T-helper 17 cell (primary cell): ENCODE measurements around the gene PCDHGA11. TPM values are rescaled to one million over a fixed set of nuclear protein-coding genes. Genes with fewer than 3 reads are reported as not detected.
"Not testable (repeated sequence)": the region's sequence is repeated elsewhere in the genome, so short reads cannot be mapped to it uniquely, and the experiment has no call there.

ENCODE experiments used
- ATAC-seq: fragments of 150-1000 bp; cut with Tn5 transposase; 2 replicates; pipeline ENCODE4 v1.10.0; 2021; ENCODE audit warnings: mild to moderate bottlenecking, moderate library complexity
- DNase-seq, 3 donors: peaks; one replicate each; pipeline versions ENCODE4 v3.0.0 to v3.0.0-alpha.2; 2020 to 2021
- H3K9me3 ChIP-seq: one replicate; pipeline ENCODE4 v1.7.0; 2013; ENCODE audit warnings: low read length, mild to moderate bottlenecking; ENCODE audit not compliant: control insufficient read depth, poor library complexity, severe bottlenecking
- H3K27ac Mint-ChIP-seq: one replicate; pipeline ENCODE4 v1.8.0; 2022; ENCODE audit warnings: mild to moderate bottlenecking, moderate library complexity, mixed read lengths
- H3K27me3 Mint-ChIP-seq: one replicate; pipeline ENCODE4 v1.8.0; 2022; ENCODE audit warnings: mixed read lengths
- H3K36me3 Mint-ChIP-seq: one replicate; pipeline ENCODE4 v1.8.0; 2022; ENCODE audit warnings: low read depth, mixed read lengths
- H3K4me1 Mint-ChIP-seq: one replicate; pipeline ENCODE4 v1.8.0; 2022; ENCODE audit warnings: mild to moderate bottlenecking, mixed read lengths
- H3K4me3 Mint-ChIP-seq: one replicate; pipeline ENCODE4 v1.8.0; 2022; ENCODE audit warnings: mild to moderate bottlenecking, moderate library complexity, mixed read lengths
- total RNA-seq, 4 donors: library from RNA in 2 of 4; stranded (reverse) in 2 of 4; gene quantifications; one replicate each; pipeline ENCODE4 v1.2.3 and lab custom pipeline; 2022 to 2026

PCDHGA11 gene
- total RNA-seq, 2 donors from 2014 or later: not detected

- Mint-ChIP-seq H3K27me3 (peaks cover 58% of the 10 kb centered on the region), H3K27ac (peak within 1 kb of the TSS; percentile 8)
Measured at GRCh38 chr5:141430332-141431113, 9.7 kb downstream of the PCDHGA11 start, which contains the start of gene PCDHGA12. Gene PCDHGA12 (plus strand): TSS chr5:141430507. CDS start chr5:141430760, 253 bp downstream.

GRCh38 chr5:141431286-141431685 lies 10.4 kb downstream of the PCDHGA11 start:
- peaks cover 53% of the 10 kb centered on the region for H3K27me3 Mint-ChIP-seq
- H3K4me3 Mint-ChIP-seq: no peak overlapping the region
- peaks cover 8% of the 10 kb centered on the region for H3K9me3 ChIP-seq
- H3K4me1 Mint-ChIP-seq: no peaks in the 10 kb centered on the region
- no peak for ATAC-seq
- DNase-seq: no peak
- H3K27ac Mint-ChIP-seq: peak overlapping the region; percentile 8
- peaks cover 4% of the 10 kb centered on the region for H3K36me3 Mint-ChIP-seq

More at GRCh38 chr5:141430332-141431113, 9.7 kb downstream of the PCDHGA11 start, which contains the start of gene PCDHGA12:
- Mint-ChIP-seq H3K36me3 (peaks cover 4% of the 10 kb centered on the region), H3K4me3 (peak within 1 kb of the TSS; percentile 67), H3K4me1 (no peaks in the 10 kb centered on the region)
- peaks cover 8% of the 10 kb centered on the region for H3K9me3 ChIP-seq
- no peak for DNase-seq
- peak; percentile 37 for ATAC-seq

- Mint-ChIP-seq H3K27me3 (peaks cover 51% of the 10 kb centered on the region), H3K27ac (peak overlapping the region; percentile 8), H3K4me3 (peak overlapping the region; percentile 10)
- H3K9me3 ChIP-seq, DNase-seq, ATAC-seq, H3K36me3 Mint-ChIP-seq, H3K4me1 Mint-ChIP-seq: not testable (repeated sequence)
Measured at GRCh38 chr5:141432308-141432707, 11.5 kb downstream of the PCDHGA11 start.

- DNase-seq, ATAC-seq, H3K4me1 Mint-ChIP-seq, H3K27ac Mint-ChIP-seq, H3K9me3 ChIP-seq, H3K36me3 Mint-ChIP-seq: not testable (repeated sequence)
- Mint-ChIP-seq H3K27me3 (peaks cover 52% of the 10 kb centered on the region), H3K4me3 (peak overlapping the region; percentile 2)
Measured at GRCh38 chr5:141432726-141433125, 11.9 kb downstream of the PCDHGA11 start.

GRCh38 chr5:141434006-141434405 lies 13.2 kb downstream of the PCDHGA11 start:
- no peak for DNase-seq
- ATAC-seq: no peak
- H3K4me3 Mint-ChIP-seq: no peak overlapping the region
- H3K27ac Mint-ChIP-seq: no peak overlapping the region
- peaks cover 5% of the 10 kb centered on the region for H3K9me3 ChIP-seq
- peaks cover 4% of the 10 kb centered on the region for H3K36me3 Mint-ChIP-seq
- no peaks in the 10 kb centered on the region for H3K4me1 Mint-ChIP-seq
- peaks cover 47% of the 10 kb centered on the region for H3K27me3 Mint-ChIP-seq

GRCh38 chr5:141437221-141437620 lies 16.4 kb downstream of the PCDHGA11 start:
- ATAC-seq (no peak), DNase-seq (no peak)
- H3K4me1 Mint-ChIP-seq: no peaks in the 10 kb centered on the region
- H3K27ac Mint-ChIP-seq: no peak overlapping the region
- H3K27me3 Mint-ChIP-seq: peaks cover 42% of the 10 kb centered on the region
- H3K4me3 Mint-ChIP-seq: no peak overlapping the region
- H3K36me3 Mint-ChIP-seq: no peaks in the 10 kb centered on the region
- H3K9me3 ChIP-seq: no peaks in the 10 kb centered on the region

- no peaks in the 10 kb centered on the region for H3K9me3 ChIP-seq
- no peaks in the 10 kb centered on the region for H3K4me1 Mint-ChIP-seq
- ATAC-seq (no peak), DNase-seq (no peak)
- peaks cover 32% of the 10 kb centered on the region for H3K27me3 Mint-ChIP-seq
- H3K36me3 Mint-ChIP-seq: peaks cover under 1% of the 10 kb centered on the region
- H3K4me3 Mint-ChIP-seq: no peak overlapping the region
- no peak overlapping the region for H3K27ac Mint-ChIP-seq
Measured at GRCh38 chr5:141439411-141440141, 18.7 kb downstream of the PCDHGA11 start.

- ATAC-seq (no peak), DNase-seq (no peak)
- Mint-ChIP-seq H3K4me3 (no peak overlapping the region), H3K27ac (no peak overlapping the region), H3K36me3 (peaks cover 2% of the 10 kb centered on the region), H3K4me1 (no peaks in the 10 kb centered on the region), H3K27me3 (peaks cover 38% of the 10 kb centered on the region)
- no peaks in the 10 kb centered on the region for H3K9me3 ChIP-seq
Measured at GRCh38 chr5:141440341-141440740, 19.5 kb downstream of the PCDHGA11 start.

GRCh38 chr5:141441571-141442170 lies 20.8 kb downstream of the PCDHGA11 start:
- Mint-ChIP-seq H3K27me3 (peaks cover 44% of the 10 kb centered on the region), H3K4me3 (no peak overlapping the region), H3K4me1 (no peaks in the 10 kb centered on the region), H3K36me3 (peaks cover 2% of the 10 kb centered on the region), H3K27ac (no peak overlapping the region)
- H3K9me3 ChIP-seq: no peaks in the 10 kb centered on the region
- DNase-seq: no peak
- ATAC-seq: no peak

GRCh38 chr5:141465351-141465750 lies 44.5 kb downstream of the PCDHGA11 start:
- DNase-seq (no peak), ATAC-seq (no peak)
- Mint-ChIP-seq H3K36me3 (no peaks in the 10 kb centered on the region), H3K4me1 (no peaks in the 10 kb centered on the region), H3K27me3 (peaks cover 12% of the 10 kb centered on the region), H3K4me3 (no peak overlapping the region), H3K27ac (no peak overlapping the region)
- H3K9me3 ChIP-seq: no peaks in the 10 kb centered on the region

Other genes with a start within 250 kb of the PCDHGA11 start
- gene PCDHB7, start 248.4 kb upstream of the PCDHGA11 start, total RNA-seq: not detected
- gene PCDHB8, start 243.3 kb upstream of the PCDHGA11 start, total RNA-seq: not detected
- not detected for gene PCDHB16, start 238.7 kb upstream of the PCDHGA11 start, total RNA-seq
- gene PCDHB9, start 233.9 kb upstream of the PCDHGA11 start, total RNA-seq: 1 to 10 TPM in 1 of 2 donors, not detected in 1; 1.0 TPM
- gene PCDHB10, start 228.7 kb upstream of the PCDHGA11 start, total RNA-seq: not detected
- not detected for gene PCDHB11, start 221.4 kb upstream of the PCDHGA11 start, total RNA-seq
- not detected for gene PCDHB12, start 212.3 kb upstream of the PCDHGA11 start, total RNA-seq
- not detected for gene PCDHB13, start 207.1 kb upstream of the PCDHGA11 start, total RNA-seq
- gene PCDHB14, start 197.7 kb upstream of the PCDHGA11 start, total RNA-seq: not detected
- under 1 TPM in 1 of 2 donors, not detected in 1; 0.10 TPM for gene PCDHB15, start 175.7 kb upstream of the PCDHGA11 start, total RNA-seq
- under 1 TPM; 0.65 to 0.70 TPM for gene SLC25A2, start 117.0 kb upstream of the PCDHGA11 start, total RNA-seq
- gene TAF7, start 100.3 kb upstream of the PCDHGA11 start, total RNA-seq: 10 to 100 TPM; 74.4 to 90.7 TPM
- gene PCDHGA1, start 90.5 kb upstream of the PCDHGA11 start, total RNA-seq: not detected
- not detected for gene PCDHGA2, start 82.3 kb upstream of the PCDHGA11 start, total RNA-seq
- under 1 TPM in 1 of 2 donors, not detected in 1; 0.22 TPM for gene PCDHGA3, start 77.2 kb upstream of the PCDHGA11 start, total RNA-seq
- gene PCDHGB1, start 71.0 kb upstream of the PCDHGA11 start, total RNA-seq: under 1 TPM in 1 of 2 donors, not detected in 1; 0.13 TPM
- gene PCDHGA4, start 66.0 kb upstream of the PCDHGA11 start, total RNA-seq: under 1 TPM in 1 of 2 donors, not detected in 1; 0.12 TPM
- under 1 TPM; 0.44 to 0.45 TPM for gene PCDHGB2, start 61.1 kb upstream of the PCDHGA11 start, total RNA-seq
- gene PCDHGA5, start 56.9 kb upstream of the PCDHGA11 start, total RNA-seq: under 1 TPM in 1 of 2 donors, not detected in 1; 0.16 TPM
- gene PCDHGB3, start 50.8 kb upstream of the PCDHGA11 start, total RNA-seq: under 1 TPM; 0.13 to 0.32 TPM
- under 1 TPM; 0.10 to 0.40 TPM for gene PCDHGA6, start 47.2 kb upstream of the PCDHGA11 start, total RNA-seq
- gene PCDHGA7, start 38.3 kb upstream of the PCDHGA11 start, total RNA-seq: under 1 TPM in 1 of 2 donors, not detected in 1; 0.25 TPM
- gene PCDHGB4, start 33.4 kb upstream of the PCDHGA11 start, total RNA-seq: under 1 TPM; 0.08 to 0.10 TPM
- gene PCDHGA8, start 28.4 kb upstream of the PCDHGA11 start, total RNA-seq: under 1 TPM in 1 of 2 donors, not detected in 1; 0.05 TPM
- gene PCDHGB5, start 23.1 kb upstream of the PCDHGA11 start, total RNA-seq: under 1 TPM; 0.26 to 0.35 TPM
- gene PCDHGA9, start 18.3 kb upstream of the PCDHGA11 start, total RNA-seq: not detected
- gene PCDHGB6, start 13.0 kb upstream of the PCDHGA11 start, total RNA-seq: under 1 TPM; 0.10 to 0.20 TPM
- gene PCDHGA10, start 8.1 kb upstream of the PCDHGA11 start, total RNA-seq: under 1 TPM; 0.10 to 0.18 TPM
- gene PCDHGB7, start 3.4 kb upstream of the PCDHGA11 start, total RNA-seq: not detected
- not detected for gene PCDHGA12, start 9.5 kb downstream of the PCDHGA11 start, total RNA-seq
- not detected for gene PCDHGC3, start 54.9 kb downstream of the PCDHGA11 start, total RNA-seq
- not detected for gene PCDHGC4, start 64.0 kb downstream of the PCDHGA11 start, total RNA-seq
- gene PCDHGC5, start 68.0 kb downstream of the PCDHGA11 start, total RNA-seq: not detected
- 100 to 1,000 TPM; 256 to 327 TPM for gene DIAPH1, start 197.9 kb downstream of the PCDHGA11 start, total RNA-seq
- gene HDAC3, start 215.8 kb downstream of the PCDHGA11 start, total RNA-seq: 10 to 100 TPM; 67.7 to 79.2 TPM
- 10 to 100 TPM; 17.2 to 17.8 TPM for gene RELL2, start 215.9 kb downstream of the PCDHGA11 start, total RNA-seq
- 10 to 100 TPM; 77.6 to 82.2 TPM for gene FCHSD1, start 230.4 kb downstream of the PCDHGA11 start, total RNA-seq